ACC112 (cell line): ENCODE data around the gene NT5DC1.
"Not testable (repeated sequence)": the region's sequence is repeated elsewhere in the genome, so short reads cannot be mapped to it uniquely, and the experiment has no call there.

Experiments
- H2AFZ ChIP-seq: fragments of 200-600 bp; sonication (generic); one replicate; pipeline ENCODE4 v1.6.0; 2017; ENCODE audit warnings: antibody characterized with exemption, low read length; ENCODE audit not compliant: unreplicated experiment
- H3K27ac ChIP-seq: fragments of 200-600 bp; sonication (generic); 2 replicates; pipeline ENCODE4 v1.5.1; 2014; ENCODE audit warnings: low read depth, mild to moderate bottlenecking, antibody characterized with exemption, low read length, moderate library complexity
- H3K27me3 ChIP-seq: fragments of 200-600 bp; sonication (generic); 2 replicates; pipeline ENCODE4 v1.6.1; 2014; ENCODE audit warnings: mild to moderate bottlenecking, antibody characterized with exemption, low read length, moderate library complexity, mixed read lengths; ENCODE audit not compliant: insufficient read depth
- H3K36me3 ChIP-seq: fragments of 200-600 bp; sonication (generic); 2 replicates; pipeline ENCODE4 v1.6.1; 2016; ENCODE audit warnings: mild to moderate bottlenecking, antibody characterized with exemption, low read length, moderate library complexity, mixed read lengths; ENCODE audit not compliant: insufficient read depth
- H3K4me1 ChIP-seq: fragments of 200-600 bp; sonication (generic); one replicate; pipeline ENCODE4 v1.6.1; 2016; ENCODE audit warnings: low read length, mixed read lengths; ENCODE audit not compliant: insufficient read depth, unreplicated experiment, control insufficient read depth
- H3K4me3 ChIP-seq: fragments of 200-600 bp; sonication (generic); 2 replicates; pipeline ENCODE4 v1.5.1; 2014; ENCODE audit warnings: mild to moderate bottlenecking, low read depth, low read length
- H3K79me2 ChIP-seq: fragments of 200-600 bp; sonication (generic); one replicate; pipeline ENCODE4 v1.6.0; 2016; ENCODE audit warnings: low read length; ENCODE audit not compliant: control insufficient read depth, unreplicated experiment, insufficient read depth

Gene NT5DC1

GRCh38 chr6:116090251-116090650 lies 10.4 kb upstream of the NT5DC1 start:
- Histone ChIP-seq H3K79me2 (no peaks in the 10 kb centered on the region), H3K27me3 (no peaks in the 10 kb centered on the region), H2AFZ (no peak overlapping the region), H3K4me1 (peaks cover 5% of the 10 kb centered on the region), H3K27ac (no peak overlapping the region), H3K4me3 (no peak overlapping the region), H3K36me3 (no peaks in the 10 kb centered on the region)

- no peaks in the 10 kb centered on the region for H3K27me3 ChIP-seq
- no peak overlapping the region for H2AFZ ChIP-seq
These were observed 6.6 kb upstream of the NT5DC1 start for GRCh38 chr6:116094041-116094440.

GRCh38 chr6:116096048-116096759 lies 4.4 kb upstream of the NT5DC1 start:
- not testable (repeated sequence) for H2AFZ ChIP-seq, H3K27me3 ChIP-seq, H3K4me3 ChIP-seq, H3K27ac ChIP-seq, H3K36me3 ChIP-seq, H3K79me2 ChIP-seq, H3K4me1 ChIP-seq

More at GRCh38 chr6:116094041-116094440, 6.6 kb upstream of the NT5DC1 start:
- H3K36me3 ChIP-seq: no peaks in the 10 kb centered on the region
- H3K79me2 ChIP-seq: no peaks in the 10 kb centered on the region
- H3K27ac ChIP-seq: no peak overlapping the region
- H3K4me3 ChIP-seq: no peak overlapping the region
- peaks cover 1% of the 10 kb centered on the region for H3K4me1 ChIP-seq

GRCh38 chr6:116096979-116097816 lies 3.5 kb upstream of the NT5DC1 start:
- no peaks in the 10 kb centered on the region for H3K27me3 ChIP-seq
- H3K27ac ChIP-seq: no peak overlapping the region
- H2AFZ ChIP-seq: no peak overlapping the region
- peaks cover 14% of the 10 kb centered on the region for H3K4me1 ChIP-seq
- H3K36me3 ChIP-seq: no peaks in the 10 kb centered on the region
- H3K79me2 ChIP-seq: peaks cover 5% of the 10 kb centered on the region
- no peak overlapping the region for H3K4me3 ChIP-seq

- Histone ChIP-seq H3K27ac (no peak overlapping the region), H2AFZ (no peak overlapping the region), H3K79me2 (peaks cover 19% of the 10 kb centered on the region), H3K4me3 (no peak overlapping the region), H3K27me3 (no peaks in the 10 kb centered on the region), H3K4me1 (peaks cover 25% of the 10 kb centered on the region), H3K36me3 (no peaks in the 10 kb centered on the region)
These were observed 1.6 kb upstream of the NT5DC1 start for GRCh38 chr6:116099036-116099435.

- no peaks in the 10 kb centered on the region for H3K27me3 ChIP-seq
- H3K4me1 ChIP-seq: peaks cover 31% of the 10 kb centered on the region
- peaks cover 24% of the 10 kb centered on the region for H3K79me2 ChIP-seq
- H3K36me3 ChIP-seq: no peaks in the 10 kb centered on the region
- peak overlapping the region; percentile 94 for H2AFZ ChIP-seq
- peak overlapping the region; percentile 85 for H3K4me3 ChIP-seq
- peak overlapping the region; percentile 60; the same call in 1 of the 2 replicates for H3K27ac ChIP-seq
These were observed 657 bp downstream of the NT5DC1 start for GRCh38 chr6:116101302-116101718.

GRCh38 chr6:116101790-116102189 lies 1.1 kb downstream of the NT5DC1 start:
- H3K27me3 ChIP-seq: no peaks in the 10 kb centered on the region
- no peaks in the 10 kb centered on the region for H3K36me3 ChIP-seq
- H3K27ac ChIP-seq: no peak overlapping the region
- H3K4me3 ChIP-seq: peak overlapping the region; percentile 85
- peak overlapping the region; percentile 94 for H2AFZ ChIP-seq
- peaks cover 36% of the 10 kb centered on the region for H3K4me1 ChIP-seq
- H3K79me2 ChIP-seq: peaks cover 24% of the 10 kb centered on the region

- H3K27me3 ChIP-seq: no peaks in the 10 kb centered on the region
- no peak overlapping the region for H3K27ac ChIP-seq
- no peaks in the 10 kb centered on the region for H3K36me3 ChIP-seq
- H3K4me3 ChIP-seq: no peak overlapping the region
- H3K79me2 ChIP-seq: peaks cover 24% of the 10 kb centered on the region
- H3K4me1 ChIP-seq: peaks cover 40% of the 10 kb centered on the region
- no peak overlapping the region for H2AFZ ChIP-seq
These were observed 2.2 kb downstream of the NT5DC1 start for GRCh38 chr6:116102873-116103272.

- H2AFZ ChIP-seq: no peak overlapping the region
- H3K4me3 ChIP-seq: no peak overlapping the region
- no peak overlapping the region for H3K27ac ChIP-seq
- no peaks in the 10 kb centered on the region for H3K27me3 ChIP-seq
- peaks cover 24% of the 10 kb centered on the region for H3K79me2 ChIP-seq
- peaks cover 34% of the 10 kb centered on the region for H3K4me1 ChIP-seq
- H3K36me3 ChIP-seq: no peaks in the 10 kb centered on the region
These were observed 4.0 kb downstream of the NT5DC1 start for GRCh38 chr6:116104636-116105035.

GRCh38 chr6:116105247-116105646 lies 4.6 kb downstream of the NT5DC1 start:
- Histone ChIP-seq H3K4me3 (no peak overlapping the region), H3K27me3 (no peaks in the 10 kb centered on the region), H2AFZ (no peak overlapping the region), H3K27ac (no peak overlapping the region), H3K4me1 (peaks cover 34% of the 10 kb centered on the region), H3K36me3 (no peaks in the 10 kb centered on the region), H3K79me2 (peaks cover 24% of the 10 kb centered on the region)
